H1 (cell line): ENCODE results near the gene OR5J2. TPM values are rescaled to one million over a fixed set of nuclear protein-coding genes. Genes with fewer than 3 reads are reported as not detected.

Experiments used
- CHD1 ChIP-seq: IDR thresholded peaks from 2 replicates; pipeline ENCODE4 v1.6.1; 2012; ENCODE audit warnings: low read depth, low read length, improper control_type of control experiment
- CREB1 ChIP-seq: IDR thresholded peaks from 2 replicates; pipeline ENCODE4 v1.6.1; 2012; ENCODE audit warnings: inconsistent platforms
- CTBP2 ChIP-seq: IDR thresholded peaks from 2 replicates; pipeline ENCODE4 v1.7.0; 2011; ENCODE audit warnings: borderline replicate concordance, mild to moderate bottlenecking, moderate library complexity, mixed read lengths, low read length; ENCODE audit not compliant: insufficient read depth, insufficient read length
- HDAC2 ChIP-seq, 2 experiments: fragments of 300-600 bp in 1 of 2; sonication (generic) in 1 of 2; IDR thresholded peaks; 2 replicates each; pipeline ENCODE4 v1.6.1; 2011 to 2012; ENCODE audit warnings: low read depth in 2 of 2, low read length in 2 of 2, mild to moderate bottlenecking in 2 of 2, moderate library complexity in 2 of 2, borderline replicate concordance in 1 of 2, inconsistent platforms in 1 of 2
- RAD21 ChIP-seq, 2 experiments: IDR thresholded peaks in 1 of 2; conservative IDR thresholded peaks in 1 of 2; 2 replicates each; pipeline ENCODE4 v1.6.1; 2011; ENCODE audit warnings: low read depth in 2 of 2, low read length in 2 of 2, improper control_type of control experiment in 1 of 2, inconsistent platforms in 1 of 2, mild to moderate bottlenecking in 1 of 2, moderate library complexity in 1 of 2
- SP4 ChIP-seq: IDR thresholded peaks from 2 replicates; pipeline ENCODE4 v1.6.1; 2012; ENCODE audit warnings: low read length, inconsistent platforms
- TBP ChIP-seq: IDR thresholded peaks from 2 replicates; pipeline ENCODE4 v1.6.1; 2011; ENCODE audit warnings: low read depth, low read length, improper control_type of control experiment
- polyA plus RNA-seq, 7 experiments: library from polyadenylated mRNA; depleted of rRNA in 3 of 7; stranded (reverse) in 5 of 7; unstranded in 2 of 7; fragments of >200 nt in 5 of 7; fragments of 200-250 nt in 2 of 7; gene quantifications; 1 replicate in 5 of 7; 2 replicates in 1 of 7; 4 replicates in 1 of 7; pipeline versions ENCODE4 v1.2.1 to v1.2.3, GENCODE V29; 2011 to 2013; ENCODE audit warnings: missing spikeins in 2 of 7, mixed read lengths in 2 of 7
- total RNA-seq: library from RNA; stranded (reverse); fragmentation: NEBNext Ultra II Directional; extraction: Animal tissue kit (Norgen Biotek cat#: 25700); gene quantifications from 2 replicates; pipeline ENCODE4 v1.2.1, GENCODE V29; 2021
- TF ChIP-seq, protein P1 (sequence below): IDR thresholded peaks from 2 replicates; pipeline ENCODE4 v1.6.1; 2011; ENCODE audit warnings: low read depth, mild to moderate bottlenecking, low read length; ENCODE audit not compliant: insufficient read depth
- TF ChIP-seq, protein P2 (sequence below): IDR thresholded peaks from 2 replicates; pipeline ENCODE4 v1.6.1; 2011; ENCODE audit warnings: low read length, improper control_type of control experiment

The OR5J2 gene
- total and polyA plus RNA-seq, 2 of the 8 experiments (the other 6 are each of a cell fraction or from before 2014, with no cell fraction given), result not detected

DNA sequence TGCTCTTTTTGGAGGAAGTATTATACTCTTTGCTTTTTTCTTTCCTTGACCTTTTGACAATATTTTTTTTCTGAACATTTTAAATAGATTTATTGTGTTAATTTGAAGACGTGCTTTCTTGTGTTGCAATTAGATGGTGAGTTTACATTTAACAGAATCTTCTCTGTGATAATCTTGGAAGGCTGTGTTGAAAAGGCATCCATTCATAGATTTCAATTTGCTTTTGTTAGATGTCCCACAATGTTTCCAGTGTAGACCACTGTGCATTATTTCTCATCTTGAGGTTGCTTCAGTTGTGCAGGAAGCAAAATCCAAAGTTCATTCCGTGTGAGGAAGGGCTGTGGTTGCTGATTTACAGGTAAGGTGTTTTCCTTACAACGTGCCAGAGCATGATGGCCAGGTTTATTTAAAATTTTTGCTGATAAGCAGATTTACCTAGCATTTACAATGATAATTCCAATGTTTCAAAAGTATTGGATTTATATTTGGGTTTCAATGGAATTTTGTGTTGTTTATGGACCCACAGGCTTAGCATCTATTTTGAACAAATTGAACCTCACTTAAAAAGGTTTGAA is 4.1 kb upstream of the OR5J2 start (continued):
- TF ChIP-seq, protein P1, sequence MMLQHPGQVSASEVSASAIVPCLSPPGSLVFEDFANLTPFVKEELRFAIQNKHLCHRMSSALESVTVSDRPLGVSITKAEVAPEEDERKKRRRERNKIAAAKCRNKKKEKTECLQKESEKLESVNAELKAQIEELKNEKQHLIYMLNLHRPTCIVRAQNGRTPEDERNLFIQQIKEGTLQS, result no peak
- TF ChIP-seq, protein P2, sequence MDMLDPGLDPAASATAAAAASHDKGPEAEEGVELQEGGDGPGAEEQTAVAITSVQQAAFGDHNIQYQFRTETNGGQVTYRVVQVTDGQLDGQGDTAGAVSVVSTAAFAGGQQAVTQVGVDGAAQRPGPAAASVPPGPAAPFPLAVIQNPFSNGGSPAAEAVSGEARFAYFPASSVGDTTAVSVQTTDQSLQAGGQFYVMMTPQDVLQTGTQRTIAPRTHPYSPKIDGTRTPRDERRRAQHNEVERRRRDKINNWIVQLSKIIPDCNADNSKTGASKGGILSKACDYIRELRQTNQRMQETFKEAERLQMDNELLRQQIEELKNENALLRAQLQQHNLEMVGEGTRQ, result no peak
- TF ChIP-seq CHD1 (no peak), SP4 (no peak), HDAC2 (IDR thresholded peaks at IDR 0.05; ENCODE audit: borderline replicate concordance in 1 of 2, low read depth in 2 of 2, low read length in 2 of 2) (no peak), RAD21 (IDR thresholded peaks at IDR 0.05 in 1 of 2, conservative IDR thresholded peaks at IDR 0.05 in 1 of 2; ENCODE audit: low read depth in 2 of 2, low read length in 2 of 2) (no peak), CREB1 (no peak), CTBP2 (no peak), TBP (no peak)
